Esophagus muscularis mucosa (tissue), 4 donors: Measurements from ENCODE around the gene CHAC1. TPM values are rescaled to one million over a fixed set of nuclear protein-coding genes. Genes with fewer than 3 reads are reported as not detected.
A peak's percentile ranks its signal among the peaks of the same experiment; 100 is the strongest.

Experiments
- DNase-seq: peaks from one replicate; pipeline ENCODE4 v3.0.0-alpha.2; 2017; ENCODE audit errors: extremely low spot score
- H3K27ac ChIP-seq, 4 donors: fragments of 200-600 bp; sonication (generic); replicated peaks in 1 of 4; 1 replicate in 3 of 4; 2 replicates in 1 of 4; pipeline ENCODE4 v1.5.1; 2016 to 2019; ENCODE audit warnings: mild to moderate bottlenecking in 1 of 4
- H3K27me3 ChIP-seq, 4 donors: fragments of 200-600 bp; sonication (generic); one replicate each; pipeline versions ENCODE4 v1.5.1 to v1.6.0; 2016 to 2019
- H3K36me3 ChIP-seq, 4 donors: fragments of 200-600 bp; sonication (generic); one replicate each; pipeline ENCODE4 v1.5.1; 2016 to 2019
- H3K4me1 ChIP-seq, 4 donors: fragments of 200-600 bp; sonication (generic); one replicate each; pipeline ENCODE4 v1.5.1; 2016 to 2019
- H3K4me3 ChIP-seq, 4 donors: fragments of 200-600 bp; sonication (generic); 1 replicate in 2 of 4; 2 replicates in 2 of 4; pipeline ENCODE4 v1.5.1; 2016 to 2019; ENCODE audit warnings: mild to moderate bottlenecking in 4 of 4, moderate library complexity in 1 of 4
- H3K9me3 ChIP-seq, 4 donors: fragments of 200-600 bp; sonication (generic); 1 replicate in 3 of 4; 2 replicates in 1 of 4; pipeline ENCODE4 v1.5.1; 2016 to 2019
- EP300 ChIP-seq: sonication (generic); formaldehyde crosslinking; IDR thresholded peaks from one replicate; pipeline ENCODE4 v1.6.1; 2017; ENCODE audit warnings: antibody characterized with exemption
- POLR2A ChIP-seq: fragments of 450-650 bp; IDR thresholded peaks from one replicate; pipeline ENCODE4 v1.6.1; 2017; ENCODE audit warnings: antibody characterized with exemption, moderate library complexity, mild to moderate bottlenecking, low read depth
- POLR2AphosphoS5 ChIP-seq, 2 donors: sonication (generic); formaldehyde crosslinking; IDR thresholded peaks; one replicate each; pipeline ENCODE4 v1.6.1; 2017; ENCODE audit warnings: antibody characterized with exemption in 2 of 2
- WGBS: methylation state at CpG from one replicate; pipeline ENCODE4 v1.1.5; 2018; 5-methylcytosine and 5-hydroxymethylcytosine counted together
- intact Hi-C: fragments of 100-400 bp; cut with DNase I; formaldehyde crosslinking; loops from one replicate; pipeline ENCODE4 v1.15.1; 2023
- total RNA-seq, 4 donors: library from RNA; depleted of rRNA; stranded (reverse); fragments of >200 nt; gene quantifications; one replicate each; pipeline versions ENCODE4 v1.1.0 to v1.2.1, GENCODE V29; 2016
- TF ChIP-seq, protein P1 (sequence below), 3 experiments: fragments of 200-600 bp in 2 of 3; fragments of 450-650 bp in 1 of 3; sonication (generic) in 2 of 3; IDR thresholded peaks; one replicate each; pipeline ENCODE4 v1.5.1; 2017 to 2019; ENCODE audit warnings: antibody characterized with exemption in 3 of 3, mild to moderate bottlenecking in 2 of 3, moderate library complexity in 1 of 3

Gene CHAC1
- total RNA-seq, 4 donors from 2014 or later, result 0.66 to 3.6 (median 1.3) TPM

DNA sequence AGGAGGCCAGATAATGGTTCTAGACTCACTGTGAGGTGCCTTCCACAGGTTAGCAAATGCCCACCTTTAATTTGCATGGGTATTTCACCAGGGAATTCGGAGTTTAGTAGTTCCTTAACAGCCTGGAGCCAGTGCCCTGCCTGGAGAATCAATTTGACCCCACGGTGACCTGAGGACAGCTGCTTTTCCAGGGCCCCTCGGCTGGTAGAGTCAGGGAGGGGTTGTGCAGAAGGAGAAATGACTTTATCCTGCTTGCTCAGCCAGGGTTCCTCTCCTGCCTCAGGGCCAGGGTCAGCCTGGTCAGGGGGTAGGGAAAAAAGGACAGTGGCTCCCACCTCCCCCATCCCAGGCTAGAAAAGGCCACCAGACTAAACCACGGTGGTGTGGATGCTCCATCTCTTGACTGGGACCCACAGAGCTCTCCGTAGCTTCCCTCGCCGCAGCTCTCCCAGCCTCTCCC is 12.2 kb upstream of the CHAC1 start:
- H3K27ac ChIP-seq, result peak overlapping the region; percentile 80 to 91 (median 86)
- intact Hi-C loops, result no loop called here
- H3K36me3 ChIP-seq, result peaks cover 0 to 16% (median 0%) of the 10 kb centered on the region in 4 donors
- peaks cover 0 to 4% (median 2%) of the 10 kb centered on the region in 4 donors for H3K27me3 ChIP-seq
- H3K9me3 ChIP-seq, result no peaks in the 10 kb centered on the region
- H3K4me1 ChIP-seq, result peaks cover 37 to 64% (median 46%) of the 10 kb centered on the region in 4 donors
- WGBS, result 30% methylated on average over 4 of the region's 7 CpGs
- DNase-seq, result no peak
- H3K4me3 ChIP-seq, result peak overlapping the region; percentile 59 to 80 (median 68)
- TF ChIP-seq POLR2AphosphoS5 (IDR thresholded peaks at IDR 0.05) (no peak), EP300 (no peak), POLR2A (no peak)
- TF ChIP-seq, protein P1, sequence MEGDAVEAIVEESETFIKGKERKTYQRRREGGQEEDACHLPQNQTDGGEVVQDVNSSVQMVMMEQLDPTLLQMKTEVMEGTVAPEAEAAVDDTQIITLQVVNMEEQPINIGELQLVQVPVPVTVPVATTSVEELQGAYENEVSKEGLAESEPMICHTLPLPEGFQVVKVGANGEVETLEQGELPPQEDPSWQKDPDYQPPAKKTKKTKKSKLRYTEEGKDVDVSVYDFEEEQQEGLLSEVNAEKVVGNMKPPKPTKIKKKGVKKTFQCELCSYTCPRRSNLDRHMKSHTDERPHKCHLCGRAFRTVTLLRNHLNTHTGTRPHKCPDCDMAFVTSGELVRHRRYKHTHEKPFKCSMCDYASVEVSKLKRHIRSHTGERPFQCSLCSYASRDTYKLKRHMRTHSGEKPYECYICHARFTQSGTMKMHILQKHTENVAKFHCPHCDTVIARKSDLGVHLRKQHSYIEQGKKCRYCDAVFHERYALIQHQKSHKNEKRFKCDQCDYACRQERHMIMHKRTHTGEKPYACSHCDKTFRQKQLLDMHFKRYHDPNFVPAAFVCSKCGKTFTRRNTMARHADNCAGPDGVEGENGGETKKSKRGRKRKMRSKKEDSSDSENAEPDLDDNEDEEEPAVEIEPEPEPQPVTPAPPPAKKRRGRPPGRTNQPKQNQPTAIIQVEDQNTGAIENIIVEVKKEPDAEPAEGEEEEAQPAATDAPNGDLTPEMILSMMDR (IDR thresholded peaks at IDR 0.05), result no peak

GRCh38 chr15:40941528-40942336 is 11.5 kb upstream of the CHAC1 start:
- no peak for DNase-seq
- peak overlapping the region; percentile 59 to 80 (median 68) for H3K4me3 ChIP-seq
- WGBS, result 0% methylated on average over 10 of the region's 92 CpGs
- peaks cover 37 to 58% (median 41%) of the 10 kb centered on the region in 4 donors for H3K4me1 ChIP-seq
- TF ChIP-seq, protein P1 (IDR thresholded peaks at IDR 0.05), result peak; percentile 55 to 87 (median 81)
- TF ChIP-seq POLR2A (no peak), EP300 (no peak), POLR2AphosphoS5 (IDR thresholded peaks at IDR 0.05) (peak in 1 of 2 donors; percentile 45)
- intact Hi-C loops, result loop anchor here (2.0 kb wide), 1 partner anchor 79 kb away; no protein-coding TSS in a partner anchor
- H3K27ac ChIP-seq, result peak overlapping the region; percentile 80 to 91 (median 86)
- peaks cover 0 to 12% (median 0%) of the 10 kb centered on the region in 4 donors for H3K36me3 ChIP-seq
- H3K27me3 ChIP-seq, result peaks cover 0 to 4% (median 0%) of the 10 kb centered on the region in 4 donors
- no peaks in the 10 kb centered on the region for H3K9me3 ChIP-seq

- intact Hi-C loops, result loop anchor here (2.0 kb wide), 1 partner anchor 78 kb away; no protein-coding TSS in a partner anchor
- H3K4me3 ChIP-seq, result peak overlapping the region; percentile 59 to 80 (median 68)
- H3K27me3 ChIP-seq, result peaks cover 0 to 4% (median 0%) of the 10 kb centered on the region in 4 donors
- no peak for TF ChIP-seq POLR2AphosphoS5 (IDR thresholded peaks at IDR 0.05)
- TF ChIP-seq POLR2A, result no peak
- no peak for TF ChIP-seq EP300
- TF ChIP-seq, protein P1 (IDR thresholded peaks at IDR 0.05), result no peak
- DNase-seq, result no peak
- peak overlapping the region; percentile 80 to 91 (median 86) for H3K27ac ChIP-seq
- H3K36me3 ChIP-seq, result peaks cover 0 to 11% (median 0%) of the 10 kb centered on the region in 4 donors
- peaks cover 35 to 51% (median 39%) of the 10 kb centered on the region in 4 donors for H3K4me1 ChIP-seq
- H3K9me3 ChIP-seq, result no peaks in the 10 kb centered on the region
- WGBS, result 54% methylated on average over 12 of the region's 15 CpGs
Measured at GRCh38 chr15:40942337-40942854, 10.9 kb upstream of the CHAC1 start.

DNA sequence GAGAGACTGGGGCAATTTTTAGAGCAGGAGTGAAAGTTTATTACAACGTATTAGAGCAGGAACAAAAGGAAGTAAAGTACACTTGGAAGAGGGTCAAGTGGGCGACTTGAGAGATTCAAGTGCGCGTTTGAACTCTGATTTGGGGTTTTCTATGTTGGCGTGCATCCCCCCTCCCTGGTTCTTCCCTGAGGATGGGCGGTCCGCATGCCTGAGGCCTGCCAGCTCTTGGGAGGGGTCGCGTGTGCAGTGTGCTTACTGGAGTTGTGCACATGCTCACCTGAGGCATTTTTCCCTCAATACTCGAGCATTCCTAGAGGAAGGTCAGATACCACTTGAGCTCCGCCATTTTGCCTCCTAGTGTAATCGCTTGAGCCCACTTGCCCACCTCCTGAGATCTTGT is 10.4 kb upstream of the CHAC1 start:
- DNase-seq, result no peak
- WGBS, result 86% methylated on average over 12 of the region's 12 CpGs
- peak overlapping the region in 2 of 4 donors; percentile 65 to 80 for H3K4me3 ChIP-seq
- TF ChIP-seq POLR2A (no peak), POLR2AphosphoS5 (IDR thresholded peaks at IDR 0.05) (no peak), EP300 (no peak)
- TF ChIP-seq, protein P1 (IDR thresholded peaks at IDR 0.05), result no peak
- peaks cover 33 to 47% (median 36%) of the 10 kb centered on the region in 4 donors for H3K4me1 ChIP-seq
- H3K9me3 ChIP-seq, result no peaks in the 10 kb centered on the region
- H3K27me3 ChIP-seq, result peaks cover 0 to 4% (median 0%) of the 10 kb centered on the region in 4 donors
- peaks cover 0 to 6% (median 0%) of the 10 kb centered on the region in 4 donors for H3K36me3 ChIP-seq
- intact Hi-C loops, result loop anchor here (2.0 kb wide), 1 partner anchor 78 kb away; no protein-coding TSS in a partner anchor
- H3K27ac ChIP-seq, result peak overlapping the region in 3 of 4 donors; percentile 80 to 87 (median 86)
